Liver (tissue), 3 donors: ENCODE results near the gene ZSWIM6.

Experiments
- EGR1 ChIP-seq, 2 donors: IDR thresholded peaks; 2 replicates each; pipeline ENCODE4 v1.6.1; 2016 to 2018; ENCODE audit warnings: antibody characterized with exemption in 2 of 2, low read depth in 2 of 2
- NR2F2 ChIP-seq: IDR thresholded peaks from 2 replicates; pipeline ENCODE4 v1.6.1; 2016; ENCODE audit warnings: antibody characterized with exemption
- RAD21 ChIP-seq, 2 donors: IDR thresholded peaks; 2 replicates each; pipeline ENCODE4 v1.6.1; 2016; ENCODE audit warnings: antibody characterized with exemption in 2 of 2, mild to moderate bottlenecking in 2 of 2
- RXRA ChIP-seq, 2 donors: IDR thresholded peaks; 2 replicates each; pipeline ENCODE4 v1.6.1; 2017 to 2018; ENCODE audit warnings: antibody characterized with exemption in 2 of 2, mild to moderate bottlenecking in 1 of 2
- SP1 ChIP-seq: IDR thresholded peaks from 2 replicates; pipeline ENCODE4 v1.6.1; 2018; ENCODE audit warnings: antibody characterized with exemption, mild to moderate bottlenecking
- TAF1 ChIP-seq: conservative IDR thresholded peaks from 2 replicates; pipeline ENCODE4 v1.6.1; 2016; ENCODE audit warnings: antibody characterized with exemption, mild to moderate bottlenecking
- YY1 ChIP-seq: IDR thresholded peaks from 2 replicates; pipeline ENCODE4 v1.6.1; 2016; ENCODE audit warnings: antibody characterized with exemption, mild to moderate bottlenecking
- TF ChIP-seq, protein P1 (sequence below): fragments of 150-350 bp; IDR thresholded peaks from 2 replicates; pipeline ENCODE4 v1.5.1; 2017; ENCODE audit warnings: improper control_type of control experiment, low read depth, low read length; ENCODE audit not compliant: missing input control
- TF ChIP-seq, protein P2 (sequence below): IDR thresholded peaks from 2 replicates; pipeline ENCODE4 v1.6.1; 2016; ENCODE audit warnings: antibody characterized with exemption
- TF ChIP-seq, protein P3 (sequence below): IDR thresholded peaks from 2 replicates; pipeline ENCODE4 v1.6.1; 2016; ENCODE audit warnings: antibody characterized with exemption
- TF ChIP-seq, protein P4 (sequence below): IDR thresholded peaks from 2 replicates; pipeline ENCODE4 v1.6.1; 2016; ENCODE audit warnings: antibody characterized with exemption, mild to moderate bottlenecking
- donor health status: healthy.
- donor health status: healthy.

DNA sequence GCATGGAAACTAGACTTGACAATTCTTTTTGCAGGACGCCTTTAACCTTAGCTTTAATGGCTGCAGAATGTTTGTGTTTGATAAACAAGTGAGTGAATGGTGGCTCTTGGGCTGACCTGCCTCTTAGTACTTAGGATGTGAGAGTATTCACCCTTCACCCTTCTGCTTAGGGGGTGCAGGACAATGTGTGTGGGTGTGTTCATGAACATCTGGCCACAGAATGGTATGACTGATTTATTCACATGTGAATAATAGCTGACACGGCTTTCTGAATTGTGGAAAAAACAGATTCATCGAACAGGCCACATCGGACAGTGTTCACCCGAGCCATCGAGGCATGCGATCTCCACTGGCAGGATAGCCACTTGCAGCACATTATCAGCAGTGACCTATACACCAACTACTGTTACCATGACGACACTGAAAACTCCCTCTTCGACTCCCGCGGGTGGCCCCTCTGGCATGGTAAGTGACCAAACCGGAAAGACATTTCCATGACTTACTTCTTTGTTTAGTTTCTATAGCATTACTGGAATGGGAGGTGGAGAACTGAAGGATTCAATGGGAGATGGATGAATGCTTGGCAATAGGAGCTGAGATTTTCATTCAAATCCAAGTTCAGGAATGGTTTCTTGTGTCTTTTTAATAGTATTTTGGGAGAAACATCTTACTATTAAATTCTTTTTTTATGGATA lies 193.6 kb downstream of the ZSWIM6 start:
- TF ChIP-seq, protein P1, sequence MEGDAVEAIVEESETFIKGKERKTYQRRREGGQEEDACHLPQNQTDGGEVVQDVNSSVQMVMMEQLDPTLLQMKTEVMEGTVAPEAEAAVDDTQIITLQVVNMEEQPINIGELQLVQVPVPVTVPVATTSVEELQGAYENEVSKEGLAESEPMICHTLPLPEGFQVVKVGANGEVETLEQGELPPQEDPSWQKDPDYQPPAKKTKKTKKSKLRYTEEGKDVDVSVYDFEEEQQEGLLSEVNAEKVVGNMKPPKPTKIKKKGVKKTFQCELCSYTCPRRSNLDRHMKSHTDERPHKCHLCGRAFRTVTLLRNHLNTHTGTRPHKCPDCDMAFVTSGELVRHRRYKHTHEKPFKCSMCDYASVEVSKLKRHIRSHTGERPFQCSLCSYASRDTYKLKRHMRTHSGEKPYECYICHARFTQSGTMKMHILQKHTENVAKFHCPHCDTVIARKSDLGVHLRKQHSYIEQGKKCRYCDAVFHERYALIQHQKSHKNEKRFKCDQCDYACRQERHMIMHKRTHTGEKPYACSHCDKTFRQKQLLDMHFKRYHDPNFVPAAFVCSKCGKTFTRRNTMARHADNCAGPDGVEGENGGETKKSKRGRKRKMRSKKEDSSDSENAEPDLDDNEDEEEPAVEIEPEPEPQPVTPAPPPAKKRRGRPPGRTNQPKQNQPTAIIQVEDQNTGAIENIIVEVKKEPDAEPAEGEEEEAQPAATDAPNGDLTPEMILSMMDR = no peak
- TF ChIP-seq TAF1 (no peak), SP1 (no peak), EGR1 (IDR thresholded peaks at IDR 0.05; ENCODE audit: low read depth in 2 of 2) (no peak), NR2F2 (no peak), RAD21 (IDR thresholded peaks at IDR 0.05) (no peak), RXRA (IDR thresholded peaks at IDR 0.05) (no peak), YY1 (no peak)
- TF ChIP-seq, protein P2, sequence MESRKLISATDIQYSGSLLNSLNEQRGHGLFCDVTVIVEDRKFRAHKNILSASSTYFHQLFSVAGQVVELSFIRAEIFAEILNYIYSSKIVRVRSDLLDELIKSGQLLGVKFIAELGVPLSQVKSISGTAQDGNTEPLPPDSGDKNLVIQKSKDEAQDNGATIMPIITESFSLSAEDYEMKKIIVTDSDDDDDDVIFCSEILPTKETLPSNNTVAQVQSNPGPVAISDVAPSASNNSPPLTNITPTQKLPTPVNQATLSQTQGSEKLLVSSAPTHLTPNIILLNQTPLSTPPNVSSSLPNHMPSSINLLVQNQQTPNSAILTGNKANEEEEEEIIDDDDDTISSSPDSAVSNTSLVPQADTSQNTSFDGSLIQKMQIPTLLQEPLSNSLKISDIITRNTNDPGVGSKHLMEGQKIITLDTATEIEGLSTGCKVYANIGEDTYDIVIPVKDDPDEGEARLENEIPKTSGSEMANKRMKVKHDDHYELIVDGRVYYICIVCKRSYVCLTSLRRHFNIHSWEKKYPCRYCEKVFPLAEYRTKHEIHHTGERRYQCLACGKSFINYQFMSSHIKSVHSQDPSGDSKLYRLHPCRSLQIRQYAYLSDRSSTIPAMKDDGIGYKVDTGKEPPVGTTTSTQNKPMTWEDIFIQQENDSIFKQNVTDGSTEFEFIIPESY = no peak
- TF ChIP-seq, protein P3, sequence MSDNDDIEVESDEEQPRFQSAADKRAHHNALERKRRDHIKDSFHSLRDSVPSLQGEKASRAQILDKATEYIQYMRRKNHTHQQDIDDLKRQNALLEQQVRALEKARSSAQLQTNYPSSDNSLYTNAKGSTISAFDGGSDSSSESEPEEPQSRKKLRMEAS = no peak
- TF ChIP-seq, protein P4, sequence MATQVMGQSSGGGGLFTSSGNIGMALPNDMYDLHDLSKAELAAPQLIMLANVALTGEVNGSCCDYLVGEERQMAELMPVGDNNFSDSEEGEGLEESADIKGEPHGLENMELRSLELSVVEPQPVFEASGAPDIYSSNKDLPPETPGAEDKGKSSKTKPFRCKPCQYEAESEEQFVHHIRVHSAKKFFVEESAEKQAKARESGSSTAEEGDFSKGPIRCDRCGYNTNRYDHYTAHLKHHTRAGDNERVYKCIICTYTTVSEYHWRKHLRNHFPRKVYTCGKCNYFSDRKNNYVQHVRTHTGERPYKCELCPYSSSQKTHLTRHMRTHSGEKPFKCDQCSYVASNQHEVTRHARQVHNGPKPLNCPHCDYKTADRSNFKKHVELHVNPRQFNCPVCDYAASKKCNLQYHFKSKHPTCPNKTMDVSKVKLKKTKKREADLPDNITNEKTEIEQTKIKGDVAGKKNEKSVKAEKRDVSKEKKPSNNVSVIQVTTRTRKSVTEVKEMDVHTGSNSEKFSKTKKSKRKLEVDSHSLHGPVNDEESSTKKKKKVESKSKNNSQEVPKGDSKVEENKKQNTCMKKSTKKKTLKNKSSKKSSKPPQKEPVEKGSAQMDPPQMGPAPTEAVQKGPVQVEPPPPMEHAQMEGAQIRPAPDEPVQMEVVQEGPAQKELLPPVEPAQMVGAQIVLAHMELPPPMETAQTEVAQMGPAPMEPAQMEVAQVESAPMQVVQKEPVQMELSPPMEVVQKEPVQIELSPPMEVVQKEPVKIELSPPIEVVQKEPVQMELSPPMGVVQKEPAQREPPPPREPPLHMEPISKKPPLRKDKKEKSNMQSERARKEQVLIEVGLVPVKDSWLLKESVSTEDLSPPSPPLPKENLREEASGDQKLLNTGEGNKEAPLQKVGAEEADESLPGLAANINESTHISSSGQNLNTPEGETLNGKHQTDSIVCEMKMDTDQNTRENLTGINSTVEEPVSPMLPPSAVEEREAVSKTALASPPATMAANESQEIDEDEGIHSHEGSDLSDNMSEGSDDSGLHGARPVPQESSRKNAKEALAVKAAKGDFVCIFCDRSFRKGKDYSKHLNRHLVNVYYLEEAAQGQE = no peak
